NCI-H2171 (cell line): ENCODE measurements around the gene WWOX.

ENCODE experiments used
- DNase-seq: peaks from one replicate; lab custom pipeline; 2025; lab: John Stamatoyannopoulos, UW

WWOX gene

GRCh38 chr16:79100447-79100846 is 1001.0 kb downstream of the WWOX start:
- no peak for DNase-seq

- no peak for DNase-seq
Measured at GRCh38 chr16:79101491-79101890, 1002.0 kb downstream of the WWOX start.

- DNase-seq, result no peak
Measured at GRCh38 chr16:79104567-79104966, 1005.1 kb downstream of the WWOX start.

- no peak for DNase-seq
Measured at GRCh38 chr16:79107301-79107700, 1007.8 kb downstream of the WWOX start.

DNA sequence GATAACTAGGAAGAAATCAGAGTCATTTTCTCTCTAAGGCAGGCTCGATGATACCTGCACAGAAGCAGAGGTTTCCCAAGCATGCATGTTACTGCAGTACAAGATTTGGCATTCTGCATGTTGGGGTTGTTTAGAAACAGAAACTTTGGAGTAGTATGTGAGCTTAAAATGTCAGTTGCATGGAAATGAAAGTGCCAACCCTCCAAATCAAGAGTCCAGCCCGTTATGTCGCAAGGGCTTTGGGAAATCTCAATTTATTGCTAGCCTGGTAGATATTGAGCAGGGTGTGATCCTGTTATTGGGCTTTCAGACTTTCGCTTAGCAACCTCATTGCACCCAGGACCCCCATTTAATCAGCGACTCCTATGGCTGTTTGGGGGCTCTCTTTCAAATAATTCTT is 1010.3 kb downstream of the WWOX start:
- DNase-seq, result no peak

DNA sequence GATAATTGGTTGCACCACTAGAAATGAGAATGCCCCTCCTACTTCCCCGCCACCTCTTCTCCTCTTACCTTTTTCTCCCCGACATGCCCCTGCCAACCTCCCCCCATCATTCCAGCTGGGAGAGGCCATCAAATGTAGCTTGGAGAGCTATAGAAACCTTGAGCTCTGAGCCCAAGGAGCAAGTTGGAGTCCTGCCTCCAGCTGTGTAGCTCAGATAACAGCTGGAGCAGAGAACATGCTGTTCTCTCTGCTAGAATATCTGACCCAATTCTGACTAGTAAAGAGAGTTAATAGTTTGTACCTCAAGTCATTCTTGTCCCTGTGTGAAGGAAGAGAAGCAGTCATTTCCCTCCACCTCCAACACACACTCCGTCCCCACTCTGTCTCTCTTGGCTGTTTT is 1010.8 kb downstream of the WWOX start:
- no peak for DNase-seq

DNA sequence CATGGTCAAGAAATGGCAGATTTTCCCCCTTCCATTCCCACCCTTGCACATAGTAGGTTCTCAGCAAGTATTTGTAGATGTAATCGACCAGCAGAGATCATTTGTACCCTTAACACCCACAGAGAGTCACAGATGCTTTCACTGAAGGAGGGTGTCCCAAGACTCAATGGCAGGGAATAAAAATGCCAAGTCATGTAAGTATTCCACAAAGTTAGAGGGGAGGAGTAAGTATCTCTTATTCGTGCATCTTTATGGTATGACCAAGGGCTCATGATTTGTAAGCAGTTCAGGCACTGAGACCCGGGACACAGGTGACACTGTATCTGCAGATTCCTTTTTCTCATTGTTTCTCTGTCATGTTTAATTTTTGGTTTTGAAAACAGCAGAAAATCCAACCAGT is 1011.5 kb downstream of the WWOX start:
- DNase-seq, result no peak

DNA sequence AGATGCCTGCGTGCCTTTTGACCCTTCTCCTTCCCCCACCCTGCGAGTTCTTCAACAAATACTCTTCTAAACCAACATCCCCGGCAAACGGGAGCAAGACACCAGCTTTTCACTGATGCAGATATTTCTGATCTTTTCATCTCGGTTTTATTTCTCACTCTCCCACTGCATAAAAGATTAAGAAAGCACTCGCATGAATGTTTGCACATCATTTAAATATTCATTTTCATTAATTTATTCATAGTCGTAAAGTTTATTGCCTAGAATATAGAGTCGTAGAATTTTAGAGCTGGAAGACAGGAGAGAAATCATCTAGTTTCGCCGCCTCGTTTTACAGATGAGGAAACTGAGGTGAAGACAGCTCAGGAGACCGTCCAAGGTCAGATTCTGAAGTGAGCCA is 1013.0 kb downstream of the WWOX start:
- no peak for DNase-seq

- no peak for DNase-seq
Measured at GRCh38 chr16:79113826-79114225, 1014.4 kb downstream of the WWOX start.

DNA sequence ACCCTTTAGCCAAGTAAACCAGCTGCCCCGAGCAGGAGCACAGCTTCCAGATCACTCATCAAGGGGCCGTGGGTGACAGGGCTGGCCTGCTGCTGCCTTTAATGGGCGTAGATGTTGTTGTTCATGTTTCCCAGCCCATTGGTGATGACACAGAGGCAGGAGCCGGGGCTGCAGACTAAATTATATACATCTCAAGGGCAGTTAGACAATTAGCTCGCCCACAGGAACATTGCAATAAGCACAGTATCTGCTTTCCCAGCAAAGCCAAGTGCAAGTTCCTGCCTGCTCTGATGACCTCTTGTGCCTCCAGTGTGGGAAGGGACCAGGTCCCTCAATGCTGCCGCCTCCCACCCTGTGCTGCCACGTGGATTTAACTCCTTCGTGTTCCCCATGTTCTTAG is 1015.3 kb downstream of the WWOX start:
- DNase-seq, result no peak

GRCh38 chr16:79121906-79122305 is 1022.5 kb downstream of the WWOX start:
- DNase-seq, result no peak

DNA sequence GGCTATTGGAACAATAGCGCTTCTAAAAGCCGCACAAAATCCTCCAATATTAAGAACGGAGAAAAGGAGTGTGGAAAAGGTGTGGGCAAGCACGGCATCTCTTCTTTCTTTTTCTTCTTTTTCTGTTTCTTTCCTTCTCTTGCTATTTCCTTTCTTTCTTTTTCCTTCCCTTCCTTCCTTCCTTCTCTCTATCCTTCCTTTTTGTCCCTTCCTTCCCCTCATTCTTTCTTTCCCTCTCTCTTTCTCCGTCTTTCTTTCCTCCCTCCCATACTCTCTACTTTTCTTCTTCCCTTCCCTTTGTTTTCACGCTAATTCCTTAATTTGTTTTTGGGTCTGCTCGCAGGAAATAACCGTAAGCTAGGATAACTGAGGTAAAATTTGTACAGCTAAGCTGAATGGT is 1022.9 kb downstream of the WWOX start:
- no peak for DNase-seq

DNA sequence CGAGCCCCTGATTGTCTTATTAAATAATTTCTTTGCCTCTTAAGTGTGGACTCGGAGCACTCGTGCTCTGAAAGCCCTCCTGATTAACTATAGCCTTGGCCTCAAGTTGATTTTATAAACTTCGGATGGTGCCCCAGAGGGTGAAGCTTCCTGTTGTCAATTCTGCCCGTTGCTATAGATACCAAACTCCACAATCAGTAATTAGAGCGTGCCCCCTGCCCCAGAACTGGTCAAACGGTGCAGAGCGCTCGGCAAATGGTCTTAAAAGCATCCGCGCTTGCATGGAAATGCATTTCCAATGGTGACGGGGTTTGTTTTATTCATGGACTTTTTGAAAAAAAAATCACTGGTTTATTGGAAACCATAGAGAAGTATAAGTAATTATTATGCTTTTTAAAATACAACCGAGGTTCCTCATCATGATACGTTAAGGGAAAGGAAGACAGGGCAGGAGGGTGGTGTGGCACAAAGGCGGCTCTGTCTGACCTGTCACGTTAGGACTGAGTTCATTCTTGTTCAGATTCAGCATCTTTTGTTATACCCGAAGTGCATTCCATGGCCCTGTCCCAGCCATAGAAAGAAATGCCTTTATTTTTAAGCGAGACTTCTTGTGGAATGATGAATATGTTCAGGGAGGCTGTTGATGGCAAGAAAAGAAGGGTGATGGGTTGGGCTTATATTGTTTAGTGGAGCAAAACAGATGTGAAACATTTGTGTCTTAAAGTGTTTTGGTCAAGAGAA is 1024.7 kb downstream of the WWOX start:
- DNase-seq, result no peak

DNA sequence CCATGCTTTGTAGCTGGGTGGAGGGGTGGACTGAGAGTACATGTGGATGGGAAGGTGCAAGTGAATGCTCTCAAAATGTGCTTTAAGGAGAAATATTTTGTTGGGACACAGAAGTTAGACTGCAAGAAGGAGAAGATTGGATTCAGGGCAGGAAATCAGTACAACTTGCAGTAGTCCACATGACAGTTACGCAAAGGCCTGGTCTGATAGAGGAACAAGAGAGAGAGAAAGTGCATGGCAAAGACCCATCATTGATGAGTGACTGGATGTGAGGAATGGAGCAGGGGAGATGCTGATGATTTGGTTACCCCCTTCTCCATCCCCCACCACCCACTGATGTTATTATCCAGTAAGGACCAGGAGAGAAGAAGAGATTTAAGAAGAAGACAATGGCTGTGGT is 1028.3 kb downstream of the WWOX start:
- DNase-seq, result no peak

GRCh38 chr16:79128706-79129105 is 1029.3 kb downstream of the WWOX start:
- DNase-seq, result no peak

DNA sequence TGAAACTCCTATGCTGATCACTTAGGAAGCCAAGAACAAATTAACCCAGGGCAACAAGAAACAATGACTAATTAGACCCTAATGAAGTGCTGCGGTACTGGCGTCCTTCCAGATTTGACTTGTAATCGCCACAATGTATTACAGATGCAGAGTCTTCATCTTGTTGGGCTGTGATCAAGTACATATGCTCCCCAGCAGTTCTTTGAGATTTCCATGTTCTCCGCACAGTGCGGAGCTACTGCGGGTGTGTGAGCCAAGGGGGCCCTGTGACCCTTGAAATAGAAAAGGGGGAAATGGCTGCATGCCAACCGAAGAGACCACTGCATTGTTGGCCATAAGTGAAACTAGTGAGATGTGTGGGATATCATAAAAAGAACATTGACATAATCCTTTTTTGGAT is 1031.2 kb downstream of the WWOX start:
- DNase-seq, result no peak

- no peak for DNase-seq
Measured at GRCh38 chr16:79131321-79132075, 1032.0 kb downstream of the WWOX start.

DNA sequence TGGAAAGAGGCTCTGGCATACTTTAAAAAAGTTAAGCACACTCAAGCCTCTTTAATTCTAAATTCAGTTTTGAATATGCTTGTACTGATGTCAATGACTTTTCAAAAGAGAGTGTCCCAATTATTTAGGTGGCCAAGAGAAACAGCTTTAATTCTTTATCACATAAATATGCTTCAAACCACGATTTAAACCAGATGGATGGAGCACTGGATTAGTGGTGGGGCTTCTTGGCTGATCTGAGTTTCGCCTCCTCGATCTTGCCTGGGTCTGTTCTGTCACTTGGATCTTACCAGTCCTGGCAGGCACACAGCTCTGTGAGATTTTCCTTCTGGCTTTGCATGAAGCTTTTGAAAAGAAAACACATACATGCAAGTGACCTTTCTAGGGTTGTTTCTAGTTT is 1033.2 kb downstream of the WWOX start:
- no peak for DNase-seq

DNA sequence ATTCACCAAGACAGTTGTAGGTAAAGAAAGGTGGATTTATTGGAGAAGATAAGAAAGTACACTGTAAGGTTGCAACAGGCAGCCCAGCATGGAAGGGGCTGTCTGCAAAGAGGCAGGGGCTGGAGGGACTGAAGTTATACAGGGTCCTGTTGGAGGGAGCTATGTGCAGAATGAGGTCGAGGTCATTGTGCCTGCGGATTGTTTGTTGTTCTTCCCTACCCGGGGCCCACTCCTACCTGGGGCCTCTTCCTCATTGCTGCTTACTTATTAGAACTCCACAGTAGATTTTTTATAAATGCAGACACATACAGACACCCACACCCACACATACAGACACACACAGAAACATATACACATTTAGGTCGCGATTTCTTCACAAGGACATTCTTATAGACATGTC is 1034.8 kb downstream of the WWOX start:
- DNase-seq, result no peak

GRCh38 chr16:79136955-79137354 is 1037.5 kb downstream of the WWOX start:
- no peak for DNase-seq

DNA sequence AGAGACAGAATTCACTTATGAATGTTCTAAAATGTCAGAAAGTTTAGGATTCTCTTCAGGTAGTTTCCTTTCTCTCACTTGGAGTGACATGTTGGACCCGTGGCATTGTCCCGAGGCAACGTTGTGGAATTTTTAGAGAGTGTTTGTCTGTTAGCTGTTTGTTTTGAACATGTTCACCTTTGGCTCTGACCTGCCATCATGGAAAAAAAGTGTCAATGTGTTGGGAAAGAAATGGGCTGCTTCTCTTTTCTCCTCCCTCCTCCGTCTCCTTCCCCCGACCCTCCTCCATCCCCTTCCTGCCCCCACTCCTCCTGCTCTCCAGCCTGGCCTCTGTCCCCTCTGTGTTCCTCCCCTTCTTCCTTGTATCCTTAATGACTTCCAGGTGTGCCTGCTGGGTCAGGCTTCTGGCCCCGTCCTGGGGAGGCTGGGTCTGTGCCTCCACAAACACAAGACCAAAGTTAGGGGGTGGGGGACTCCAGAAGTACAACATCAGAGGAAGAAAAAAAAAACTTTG is 1038.0 kb downstream of the WWOX start:
- no peak for DNase-seq

DNA sequence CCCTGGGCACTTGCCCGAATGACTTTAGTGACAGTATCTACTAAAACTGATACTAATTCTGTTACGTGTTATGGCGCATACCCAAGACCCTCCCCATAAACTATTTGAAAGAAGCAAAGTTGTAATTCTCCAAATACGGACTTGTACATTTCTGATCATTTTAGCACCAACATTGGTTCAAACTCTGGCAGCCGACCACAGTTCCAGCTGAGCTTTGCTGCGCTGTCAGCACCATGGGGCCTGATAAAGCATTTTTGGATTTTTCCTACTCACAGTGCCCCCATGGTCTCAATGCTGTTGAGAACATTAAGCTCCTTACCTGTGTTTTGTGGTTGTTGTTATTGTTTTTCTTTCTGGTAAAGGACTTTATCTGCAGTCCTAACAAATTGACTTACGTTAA is 1040.3 kb downstream of the WWOX start:
- no peak for DNase-seq

DNA sequence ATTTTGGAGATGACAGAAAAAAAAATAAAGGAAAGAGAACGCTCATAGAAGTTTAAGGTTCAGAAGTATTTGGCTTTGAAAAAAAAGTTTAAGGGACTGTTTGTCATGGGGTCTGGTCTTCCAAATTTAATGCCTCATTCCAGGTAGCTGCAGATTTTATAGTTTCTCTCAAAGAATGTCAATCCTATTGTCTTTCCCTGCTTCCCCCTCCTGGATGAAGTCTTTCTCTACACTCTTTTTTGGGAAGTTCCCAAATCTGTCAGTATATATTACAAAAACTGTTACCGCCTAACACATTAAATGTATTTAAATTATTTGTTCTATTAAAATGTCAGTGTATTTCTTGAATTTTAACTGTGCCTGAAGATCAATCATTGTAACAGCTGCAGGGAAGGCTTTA is 1043.6 kb downstream of the WWOX start:
- DNase-seq, result no peak

DNA sequence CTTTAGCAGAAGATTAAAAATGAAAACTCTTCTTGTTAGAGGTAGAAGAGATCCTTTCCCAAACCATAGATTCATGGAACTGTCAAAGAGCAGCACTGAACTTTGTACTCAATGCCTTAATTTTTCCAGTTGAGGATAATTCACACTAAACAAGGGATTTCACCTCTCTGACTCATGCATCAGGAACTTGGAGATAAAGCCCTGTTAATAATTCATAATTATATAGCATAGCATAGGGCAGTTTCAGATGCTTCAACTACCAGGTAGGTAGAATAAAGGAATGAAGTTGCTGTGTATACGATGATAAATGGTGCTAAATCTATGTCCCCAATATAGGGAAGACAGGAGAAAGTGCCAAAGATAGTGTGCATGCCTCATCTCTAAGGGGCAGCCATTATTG is 1050.7 kb downstream of the WWOX start:
- no peak for DNase-seq
